Activated naive CD8-positive, alpha-beta T cell (primary cell): ENCODE data around the gene SLC25A21.
"Not testable (repeated sequence)": the region's sequence is repeated elsewhere in the genome, so short reads cannot be mapped to it uniquely, and the experiment has no call there.

Experiments used
- H3K27ac Mint-ChIP-seq: one replicate; pipeline ENCODE4 v1.8.0; 2021; ENCODE audit warnings: mixed read lengths
- H3K27me3 Mint-ChIP-seq: one replicate; pipeline ENCODE4 v1.8.0; 2021; ENCODE audit warnings: mixed read lengths
- H3K36me3 Mint-ChIP-seq: one replicate; pipeline ENCODE4 v1.8.0; 2021; ENCODE audit warnings: mixed read lengths
- H3K4me1 Mint-ChIP-seq: one replicate; pipeline ENCODE4 v1.8.0; 2021; ENCODE audit warnings: low read depth, mixed read lengths
- H3K4me3 Mint-ChIP-seq: one replicate; pipeline ENCODE4 v1.8.0; 2021; ENCODE audit warnings: mild to moderate bottlenecking, mixed read lengths
- H3K9me3 Mint-ChIP-seq: one replicate; pipeline ENCODE4 v1.8.0; 2021; ENCODE audit warnings: low read depth, mixed read lengths

SLC25A21 gene

GRCh38 chr14:36874396-36875138, 297.8 kb downstream of the SLC25A21 start:
- Mint-ChIP-seq H3K4me3 (no peak overlapping the region), H3K9me3 (peaks cover 5% of the 10 kb centered on the region), H3K27me3 (no peaks in the 10 kb centered on the region), H3K36me3 (no peaks in the 10 kb centered on the region), H3K27ac (no peak overlapping the region), H3K4me1 (no peaks in the 10 kb centered on the region)

GRCh38 chr14:36870776-36871175, 301.6 kb downstream of the SLC25A21 start:
- Mint-ChIP-seq H3K27ac (no peak overlapping the region), H3K27me3 (no peaks in the 10 kb centered on the region), H3K4me1 (no peaks in the 10 kb centered on the region), H3K9me3 (peaks cover 3% of the 10 kb centered on the region), H3K4me3 (no peak overlapping the region), H3K36me3 (no peaks in the 10 kb centered on the region)

- Mint-ChIP-seq H3K4me3 (no peak overlapping the region), H3K4me1 (no peaks in the 10 kb centered on the region), H3K27ac (no peak overlapping the region), H3K36me3 (no peaks in the 10 kb centered on the region), H3K9me3 (peaks cover 3% of the 10 kb centered on the region), H3K27me3 (no peaks in the 10 kb centered on the region)
These were observed 303.3 kb downstream of the SLC25A21 start for GRCh38 chr14:36869125-36869524.

- Mint-ChIP-seq H3K27ac (no peak overlapping the region), H3K27me3 (no peaks in the 10 kb centered on the region), H3K4me1 (no peaks in the 10 kb centered on the region), H3K9me3 (no peaks in the 10 kb centered on the region), H3K36me3 (no peaks in the 10 kb centered on the region), H3K4me3 (no peak overlapping the region)
These were observed 305.5 kb downstream of the SLC25A21 start for GRCh38 chr14:36866867-36867266.

GRCh38 chr14:36863271-36863670, 309.1 kb downstream of the SLC25A21 start:
- H3K9me3 Mint-ChIP-seq = no peaks in the 10 kb centered on the region

GRCh38 chr14:36862237-36862636, 310.2 kb downstream of the SLC25A21 start:
- H3K27ac Mint-ChIP-seq, H3K4me3 Mint-ChIP-seq, H3K4me1 Mint-ChIP-seq, H3K9me3 Mint-ChIP-seq, H3K36me3 Mint-ChIP-seq, H3K27me3 Mint-ChIP-seq: not testable (repeated sequence)

More at GRCh38 chr14:36863271-36863670, 309.1 kb downstream of the SLC25A21 start:
- Mint-ChIP-seq H3K4me3 (no peak overlapping the region), H3K27ac (no peak overlapping the region), H3K36me3 (no peaks in the 10 kb centered on the region), H3K4me1 (no peaks in the 10 kb centered on the region), H3K27me3 (peaks cover 2% of the 10 kb centered on the region)

- Mint-ChIP-seq H3K36me3 (no peaks in the 10 kb centered on the region), H3K9me3 (no peaks in the 10 kb centered on the region), H3K27ac (no peak overlapping the region), H3K4me3 (no peak overlapping the region), H3K27me3 (peaks cover 2% of the 10 kb centered on the region), H3K4me1 (no peaks in the 10 kb centered on the region)
These were observed 311.6 kb downstream of the SLC25A21 start for GRCh38 chr14:36860831-36861230.

- Mint-ChIP-seq H3K36me3 (no peaks in the 10 kb centered on the region), H3K27me3 (peaks cover 4% of the 10 kb centered on the region), H3K9me3 (no peaks in the 10 kb centered on the region), H3K4me3 (no peak overlapping the region), H3K4me1 (no peaks in the 10 kb centered on the region), H3K27ac (no peak overlapping the region)
These were observed 313.3 kb downstream of the SLC25A21 start for GRCh38 chr14:36859119-36859518.

GRCh38 chr14:36857842-36858445, 314.5 kb downstream of the SLC25A21 start:
- H3K9me3 Mint-ChIP-seq = no peaks in the 10 kb centered on the region
- peaks cover 4% of the 10 kb centered on the region for H3K27me3 Mint-ChIP-seq
- no peak overlapping the region for H3K27ac Mint-ChIP-seq
- H3K36me3 Mint-ChIP-seq = no peaks in the 10 kb centered on the region
- no peak overlapping the region for H3K4me3 Mint-ChIP-seq
- no peaks in the 10 kb centered on the region for H3K4me1 Mint-ChIP-seq

GRCh38 chr14:36857136-36857535, 315.3 kb downstream of the SLC25A21 start:
- Mint-ChIP-seq H3K9me3 (no peaks in the 10 kb centered on the region), H3K27me3 (peaks cover 4% of the 10 kb centered on the region), H3K27ac (no peak overlapping the region), H3K36me3 (no peaks in the 10 kb centered on the region), H3K4me1 (no peaks in the 10 kb centered on the region), H3K4me3 (no peak overlapping the region)

- Mint-ChIP-seq H3K4me1 (no peaks in the 10 kb centered on the region), H3K27ac (no peak overlapping the region), H3K9me3 (no peaks in the 10 kb centered on the region), H3K27me3 (peaks cover 4% of the 10 kb centered on the region), H3K36me3 (no peaks in the 10 kb centered on the region), H3K4me3 (no peak overlapping the region)
These were observed 316.1 kb downstream of the SLC25A21 start for GRCh38 chr14:36856095-36856878.

GRCh38 chr14:36855396-36855795, 317.0 kb downstream of the SLC25A21 start:
- no peaks in the 10 kb centered on the region for H3K4me1 Mint-ChIP-seq
- no peaks in the 10 kb centered on the region for H3K36me3 Mint-ChIP-seq
- H3K27me3 Mint-ChIP-seq = peaks cover 4% of the 10 kb centered on the region
- no peak overlapping the region for H3K27ac Mint-ChIP-seq
- H3K4me3 Mint-ChIP-seq = no peak overlapping the region
- H3K9me3 Mint-ChIP-seq = no peaks in the 10 kb centered on the region

GRCh38 chr14:36852981-36853691, 319.3 kb downstream of the SLC25A21 start:
- no peaks in the 10 kb centered on the region for H3K4me1 Mint-ChIP-seq

GRCh38 chr14:36848213-36848612, 324.2 kb downstream of the SLC25A21 start:
- Mint-ChIP-seq H3K27me3 (no peaks in the 10 kb centered on the region), H3K4me1 (no peaks in the 10 kb centered on the region), H3K27ac (no peak overlapping the region), H3K9me3 (no peaks in the 10 kb centered on the region), H3K4me3 (no peak overlapping the region), H3K36me3 (no peaks in the 10 kb centered on the region)

More at GRCh38 chr14:36852981-36853691, 319.3 kb downstream of the SLC25A21 start:
- Mint-ChIP-seq H3K9me3 (no peaks in the 10 kb centered on the region), H3K27me3 (peaks cover 3% of the 10 kb centered on the region), H3K36me3 (no peaks in the 10 kb centered on the region), H3K4me3 (no peak overlapping the region), H3K27ac (no peak overlapping the region)

- Mint-ChIP-seq H3K9me3 (no peaks in the 10 kb centered on the region), H3K27ac (no peak overlapping the region), H3K36me3 (no peaks in the 10 kb centered on the region), H3K4me3 (no peak overlapping the region), H3K4me1 (no peaks in the 10 kb centered on the region), H3K27me3 (no peaks in the 10 kb centered on the region)
These were observed 325.0 kb downstream of the SLC25A21 start for GRCh38 chr14:36847366-36847765.
